ENCODE measurements around the gene ZNF493.
A peak's percentile ranks its signal among the peaks of the same experiment; 100 is the strongest.

ZNF493 gene

DNA sequence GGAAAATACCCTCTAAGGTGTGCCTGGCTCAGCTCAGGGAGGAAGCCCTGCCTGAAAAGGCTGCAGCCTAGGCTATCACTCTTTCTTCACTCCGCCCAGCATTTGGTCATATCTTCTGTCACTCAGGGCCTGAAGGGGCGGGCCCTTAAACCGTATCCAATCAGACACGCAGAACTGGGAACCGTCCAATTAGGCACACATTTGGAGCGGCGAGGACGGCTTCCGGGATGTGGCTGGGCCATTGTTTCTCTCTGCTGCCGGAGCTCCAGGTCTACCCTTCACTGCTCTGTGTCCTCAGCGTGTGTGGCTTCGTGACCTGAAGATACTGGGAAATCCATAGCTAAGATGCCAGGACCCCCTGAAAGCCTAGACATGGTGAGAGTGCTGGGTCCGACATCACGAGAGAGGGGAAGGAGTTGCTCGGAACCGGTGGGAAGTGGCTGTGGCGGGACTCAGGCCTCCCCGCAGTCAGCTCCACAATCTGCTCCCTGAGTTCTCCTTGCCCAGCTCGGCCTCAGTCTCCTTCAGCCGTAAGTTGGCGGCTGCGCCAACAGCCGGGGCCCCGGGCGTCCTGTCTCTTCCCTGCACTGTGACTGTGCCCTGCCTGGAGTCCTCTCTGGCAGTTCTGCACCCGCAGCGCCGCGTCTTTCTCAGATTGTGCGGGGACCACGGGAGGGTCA is at the start of gene ZNF493:
Gene ZNF493 (plus strand): TSS at position 241 of the 680 bp plus-strand sequence. CDS start 105 bp downstream, at position 346.
- DNase-seq (ENCODE audit: low spot score): peak; percentile 89

DNA sequence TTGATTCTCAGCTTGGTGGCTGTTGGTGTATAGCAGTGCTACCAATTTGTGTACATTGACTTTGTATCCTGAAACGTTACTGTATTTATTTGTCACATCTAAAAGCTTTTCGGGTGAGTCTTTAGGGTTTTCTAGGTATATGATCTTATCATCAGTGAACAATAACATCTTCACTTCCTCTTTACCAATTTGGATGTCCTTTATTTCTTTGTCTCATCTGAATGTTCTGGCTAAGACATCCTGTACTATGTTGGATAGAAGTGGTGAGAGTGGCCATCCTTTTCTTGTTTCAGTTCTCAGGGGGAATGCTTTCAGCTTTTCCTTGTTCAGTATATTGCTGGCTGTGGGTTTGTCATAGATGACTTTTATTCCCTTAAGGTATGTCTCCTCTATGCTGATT is 44.1 kb upstream of the ZNF493 start:
- DNase-seq (ENCODE audit: low spot score): no peak

DNA sequence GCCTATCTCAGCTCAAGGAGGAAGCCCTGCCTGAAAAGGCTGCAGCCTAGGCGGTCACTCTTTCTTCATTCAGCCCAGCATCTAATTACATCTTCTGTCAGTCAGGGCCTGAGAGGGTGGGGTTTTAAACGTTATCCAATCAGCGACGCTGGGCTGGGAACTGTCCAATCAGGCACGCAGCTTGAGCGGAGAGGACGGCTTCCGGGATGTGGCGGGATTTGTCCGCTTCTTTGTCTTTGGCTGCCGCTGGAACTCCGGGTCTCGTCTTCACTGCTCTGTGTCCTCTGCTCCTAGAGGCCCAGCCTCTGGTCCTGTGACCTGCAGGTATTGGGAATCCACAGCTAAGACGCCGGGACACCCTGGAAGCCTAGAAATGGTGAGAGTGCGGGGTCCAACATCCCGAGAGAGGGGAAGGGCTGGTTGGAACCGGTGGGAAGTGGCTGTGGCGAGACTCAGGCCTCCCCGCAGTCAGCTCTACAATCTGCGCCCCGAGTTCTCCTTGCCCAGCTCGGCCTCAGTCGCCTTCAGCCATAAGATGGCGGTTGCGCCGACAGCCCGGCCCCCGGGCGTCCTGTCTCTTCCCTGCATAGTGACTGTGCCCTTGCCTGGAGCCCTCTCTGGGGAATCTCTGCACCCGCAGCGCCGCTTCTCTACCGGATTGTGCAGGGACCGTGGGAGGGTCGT is 38.0 kb upstream of the ZNF493 start, which contains the start of gene ZNF738:
Gene ZNF738 (plus strand): TSS at position 233 of the 684 bp plus-strand sequence. CDS start 141 bp downstream, at position 374.
- peak; percentile 96 for DNase-seq (ENCODE audit: low spot score)

DNA sequence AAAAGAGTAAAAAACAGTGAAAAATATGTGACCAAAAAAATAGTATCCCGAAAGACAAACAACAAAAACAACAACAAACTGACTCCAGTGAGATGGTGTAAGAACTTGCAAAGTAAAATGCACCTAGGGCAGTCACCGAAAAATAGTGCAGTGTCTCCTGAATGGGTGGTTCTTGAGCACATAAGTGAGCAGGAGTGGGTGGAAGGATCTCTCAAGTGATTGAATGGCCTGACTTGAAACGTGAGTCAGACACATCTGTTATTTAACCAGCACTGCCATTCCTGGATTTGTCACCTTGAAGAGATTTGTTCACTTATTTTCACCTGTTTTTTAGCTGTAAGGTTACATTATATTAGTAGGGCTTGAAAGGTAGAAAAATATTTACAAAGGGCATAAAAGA is 34.6 kb upstream of the ZNF493 start:
- no peak for DNase-seq (ENCODE audit: low spot score)

DNA sequence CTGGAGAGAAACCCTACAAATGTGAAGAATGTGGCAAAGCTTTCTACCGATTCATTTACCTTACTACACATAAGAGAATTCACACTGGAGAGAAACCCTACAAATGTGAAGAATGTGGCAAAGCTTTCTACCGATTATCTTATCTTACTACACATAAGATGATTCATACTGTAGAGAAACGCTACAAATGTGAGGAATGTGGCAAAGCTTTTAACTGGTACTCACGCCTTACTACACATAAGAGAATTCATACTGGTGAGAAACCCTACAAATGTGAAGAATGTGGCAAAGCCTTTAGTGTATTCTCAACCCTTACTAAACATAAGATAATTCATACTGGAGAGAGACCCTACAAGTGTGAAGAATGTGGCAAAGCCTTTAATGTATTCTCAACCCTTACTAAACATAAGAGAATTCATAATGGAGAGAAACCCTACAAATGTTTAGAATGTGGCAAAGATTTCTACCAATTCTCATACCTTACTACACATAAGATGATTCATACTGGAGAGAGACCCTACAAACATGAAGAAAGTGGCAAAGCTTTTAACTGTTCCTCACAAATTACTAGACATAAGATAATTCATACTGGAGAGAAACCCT is 12.9 kb upstream of the ZNF493 start:
- no peak for DNase-seq (ENCODE audit: low spot score)

DNA sequence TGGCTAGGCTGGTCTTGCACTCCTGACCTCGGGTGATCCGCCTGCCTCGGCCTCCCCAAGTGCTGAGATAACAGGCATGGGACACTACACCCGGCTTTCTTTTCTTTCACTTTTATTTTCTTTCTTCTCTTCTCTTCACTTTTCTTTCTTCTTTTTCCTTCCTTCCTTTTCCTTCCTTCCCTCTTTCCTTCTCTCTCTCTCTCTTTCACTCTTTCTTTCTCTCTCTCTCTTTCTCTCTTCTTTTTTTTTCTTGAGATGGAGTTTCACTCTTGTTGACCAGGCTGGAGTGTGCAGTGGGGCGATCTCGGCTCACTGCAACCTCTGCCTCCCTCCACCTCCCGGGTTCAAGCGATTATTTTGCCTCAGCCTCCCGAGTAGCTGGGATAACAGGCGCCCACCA is 812 bp upstream of the ZNF493 start:
- DNase-seq (ENCODE audit: low spot score): no peak

DNA sequence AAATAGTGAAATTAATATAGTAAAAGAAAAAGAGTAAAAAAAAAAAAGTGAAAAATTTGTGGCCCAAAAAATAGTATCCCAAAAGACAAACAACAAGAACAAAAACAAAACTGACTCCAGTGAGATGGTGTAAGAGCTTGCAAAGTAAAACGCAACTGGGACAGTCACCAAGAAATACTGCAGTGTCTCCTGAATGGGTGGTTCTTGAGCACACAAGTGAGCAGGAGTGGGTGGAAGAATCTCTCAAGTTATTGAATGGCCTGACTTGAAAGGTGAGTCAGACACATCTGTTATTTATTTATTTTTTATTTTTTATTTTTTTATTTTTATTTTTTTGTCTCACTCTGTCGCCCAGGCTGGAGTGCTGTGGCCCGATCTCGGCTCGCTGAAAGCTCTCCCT is 1.9 kb downstream of the ZNF493 start:
- DNase-seq (ENCODE audit: low spot score): no peak

DNA sequence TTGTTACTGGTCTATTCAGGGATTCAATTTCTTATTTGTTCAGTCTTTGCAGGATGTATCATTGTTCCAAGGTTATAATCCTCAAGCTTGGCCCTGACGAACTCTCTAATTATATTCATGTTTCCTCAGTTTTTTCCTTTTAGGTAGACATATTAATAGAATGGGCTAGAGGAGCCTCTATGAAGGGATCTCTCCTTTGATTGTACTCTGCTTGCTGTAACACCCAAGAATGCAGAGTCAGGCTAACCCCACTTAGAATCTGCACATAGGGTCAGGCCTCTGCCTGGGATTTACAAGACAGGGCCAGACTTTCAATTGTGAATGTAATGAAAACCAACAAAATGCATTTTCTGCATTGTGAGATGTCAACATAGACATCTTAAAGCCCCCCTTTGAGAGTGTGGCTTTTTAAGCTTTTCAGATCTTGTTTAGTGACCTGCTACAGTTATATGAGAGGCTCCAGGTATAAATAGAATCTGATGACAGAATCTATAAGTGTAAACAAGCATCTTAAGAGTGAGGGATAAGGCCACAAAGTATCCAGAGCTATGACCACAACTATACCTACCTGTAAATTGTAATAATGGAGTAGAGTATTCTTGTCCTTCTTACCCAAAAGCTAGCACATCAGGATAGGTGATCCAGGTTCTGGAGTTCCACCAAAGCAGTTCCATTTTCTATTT is 5.5 kb downstream of the ZNF493 start:
- no peak for DNase-seq (ENCODE audit: low spot score)

DNA sequence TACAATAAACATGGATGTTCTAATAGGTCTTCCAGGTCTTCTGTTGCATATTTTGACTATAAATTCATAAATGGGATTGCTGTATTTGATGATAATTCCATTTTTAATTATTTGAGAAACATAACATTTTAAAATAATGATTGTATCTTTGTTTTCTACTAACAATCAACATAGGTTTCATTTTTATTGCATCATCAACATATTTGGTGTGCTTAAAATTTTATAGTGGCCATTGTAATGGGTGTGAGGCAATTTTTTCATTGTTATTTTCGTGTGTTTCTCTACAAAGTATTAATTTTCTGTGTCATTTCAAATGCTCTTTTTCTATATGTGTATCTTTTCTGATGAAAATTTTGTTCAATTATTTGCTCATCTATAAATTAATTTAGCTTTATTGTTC is 13.2 kb downstream of the ZNF493 start:
- no peak for DNase-seq (ENCODE audit: low spot score)

DNA sequence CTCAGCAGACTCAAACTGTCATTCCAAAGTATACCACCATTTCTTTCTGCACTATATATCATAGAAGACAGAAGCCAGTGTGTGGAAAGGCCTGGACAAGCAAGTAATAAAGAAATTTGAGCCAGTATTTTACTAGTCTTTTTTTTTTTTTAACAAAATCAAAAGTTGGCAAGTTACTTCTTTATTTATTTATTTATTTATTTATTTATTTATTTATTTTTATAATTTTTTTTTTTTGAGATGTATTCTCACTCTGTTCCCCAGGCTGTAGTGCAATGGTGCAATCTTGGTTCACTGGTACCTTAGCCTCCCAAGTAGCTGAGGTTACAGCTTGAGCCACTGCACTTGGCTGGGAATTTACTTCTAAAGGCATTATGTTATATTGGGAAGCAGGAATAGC is 25.3 kb downstream of the ZNF493 start:
- no peak for DNase-seq (ENCODE audit: low spot score)

DNA sequence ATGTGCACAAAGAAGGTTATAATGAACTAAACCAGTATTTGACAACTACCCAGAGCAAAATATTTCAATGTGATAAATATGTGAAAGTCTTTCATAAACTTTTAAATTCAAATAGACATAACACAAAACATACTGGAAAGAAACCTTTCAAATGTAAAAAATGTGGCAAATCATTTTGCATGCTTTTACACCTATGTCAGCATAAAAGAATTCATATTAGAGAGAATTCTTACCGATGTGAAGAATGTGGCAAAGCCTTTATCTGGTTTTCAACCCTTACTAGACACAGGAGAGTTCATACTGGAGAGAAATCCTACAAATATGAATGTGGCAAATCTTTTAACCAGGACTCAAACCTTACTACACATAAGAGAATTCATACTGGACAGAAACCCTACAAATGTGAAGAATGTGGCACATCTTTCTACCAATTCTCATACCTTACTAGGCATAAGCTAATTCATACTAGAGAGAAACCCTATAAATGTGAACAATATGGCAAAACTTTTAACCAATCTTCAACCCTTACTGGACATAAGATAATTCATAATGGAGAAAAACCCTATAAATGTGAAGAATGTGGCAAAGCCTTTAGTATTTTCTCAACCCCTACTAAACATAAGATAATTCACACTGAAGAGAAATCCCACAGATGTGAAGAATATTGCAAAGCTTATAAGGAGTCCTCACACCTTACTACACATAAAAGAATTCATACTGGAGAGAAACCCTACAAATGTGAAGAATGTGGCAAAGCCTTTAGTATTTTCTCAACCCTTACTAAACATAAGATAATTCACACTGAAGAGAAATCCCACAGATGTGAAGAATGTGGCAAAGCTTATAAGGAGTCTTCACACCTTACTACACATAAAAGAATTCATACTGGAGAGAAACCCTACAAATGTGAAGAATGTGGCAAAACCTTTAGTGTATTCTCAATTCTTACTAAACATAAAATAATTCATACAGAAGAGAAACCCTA is 26.4 kb downstream of the ZNF493 start:
- no peak for DNase-seq (ENCODE audit: low spot score)

DNA sequence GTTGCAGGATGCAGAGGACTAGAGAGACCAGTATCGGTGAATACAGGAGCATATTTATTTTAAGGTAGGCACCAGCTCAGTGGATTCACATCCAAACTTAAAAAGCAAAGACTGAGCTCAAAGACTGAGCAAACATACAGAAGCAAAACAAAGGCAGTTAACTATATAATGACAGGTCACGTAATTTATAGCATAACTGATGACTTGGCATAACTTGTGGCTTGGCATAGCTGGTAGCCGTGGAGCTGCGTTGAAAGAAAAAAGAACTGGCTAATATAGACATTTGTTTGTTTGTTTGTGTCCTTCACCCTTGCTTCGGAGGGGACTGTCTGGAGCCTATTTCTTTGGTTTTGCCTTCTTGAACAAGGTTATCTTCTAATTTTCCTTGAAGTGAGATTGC is 33.7 kb downstream of the ZNF493 start:
- no peak for DNase-seq (ENCODE audit: low spot score)

DNA sequence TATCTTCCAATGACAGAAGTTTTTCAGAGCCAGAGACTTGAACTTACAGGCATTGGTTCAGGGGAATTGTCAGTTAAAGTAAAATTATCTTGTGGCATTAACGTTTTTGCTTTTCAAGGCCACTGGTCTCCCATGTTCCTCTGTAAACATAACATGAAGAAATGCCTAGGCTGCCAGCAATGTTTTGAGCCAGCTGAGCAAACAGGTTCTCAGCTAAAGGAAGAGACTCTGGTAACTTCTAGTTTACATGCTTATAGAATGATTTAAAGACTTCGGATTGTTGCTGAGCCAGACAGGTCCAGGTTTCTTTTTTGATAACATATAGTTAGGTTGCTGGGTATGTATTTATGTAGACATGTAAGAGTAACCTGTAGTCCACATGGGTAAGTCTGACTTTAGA is 35.7 kb downstream of the ZNF493 start:
- DNase-seq (ENCODE audit: low spot score): no peak

DNA sequence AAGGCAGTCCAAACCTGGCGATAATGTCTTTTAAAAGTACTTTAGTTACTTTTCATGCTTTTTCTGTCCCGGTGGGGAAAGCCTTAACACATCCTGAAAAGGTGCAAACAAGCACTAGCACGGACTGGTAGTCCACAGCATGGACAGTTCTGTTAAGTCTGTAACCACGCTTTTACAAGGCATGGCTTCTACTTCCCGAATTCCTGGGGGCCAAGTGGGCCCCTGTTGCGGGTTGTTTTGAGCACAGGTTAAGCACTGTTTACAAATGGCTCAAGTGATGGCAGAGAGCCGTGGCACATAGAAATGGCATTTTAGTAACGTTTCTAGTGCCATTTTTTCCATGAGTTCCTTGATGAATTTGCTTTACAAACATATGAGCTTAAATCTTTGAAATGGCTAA is 37.6 kb downstream of the ZNF493 start:
- no peak for DNase-seq (ENCODE audit: low spot score)

DNA sequence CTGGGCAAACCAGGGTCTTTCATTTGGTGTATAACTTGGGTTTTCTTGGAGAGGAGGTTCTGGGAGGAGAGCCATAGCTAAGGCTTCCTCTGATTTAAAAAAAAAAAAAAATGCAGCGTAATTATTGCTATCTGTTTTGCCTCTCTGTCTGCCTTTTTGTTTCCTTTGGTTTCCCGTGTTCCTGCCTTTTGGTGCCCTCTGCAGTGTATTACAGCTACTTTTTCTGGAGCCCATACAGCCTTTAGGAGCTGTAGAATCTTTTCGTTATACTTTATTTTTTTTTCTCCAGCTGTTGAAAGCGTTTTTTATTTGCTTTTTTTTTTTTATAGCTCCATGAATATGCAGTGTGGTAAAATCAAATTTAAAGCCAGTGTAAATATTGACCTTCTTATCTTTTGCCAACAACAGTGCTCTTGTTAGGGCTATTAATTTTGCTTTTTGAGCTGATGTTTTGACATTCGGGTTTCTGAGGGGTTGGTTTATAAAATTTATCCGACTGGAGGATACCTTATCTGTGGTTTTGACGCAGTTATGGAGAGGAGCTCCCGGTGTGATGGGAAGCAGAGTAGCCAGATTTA is 38.1 kb downstream of the ZNF493 start:
- no peak for DNase-seq (ENCODE audit: low spot score)

DNA sequence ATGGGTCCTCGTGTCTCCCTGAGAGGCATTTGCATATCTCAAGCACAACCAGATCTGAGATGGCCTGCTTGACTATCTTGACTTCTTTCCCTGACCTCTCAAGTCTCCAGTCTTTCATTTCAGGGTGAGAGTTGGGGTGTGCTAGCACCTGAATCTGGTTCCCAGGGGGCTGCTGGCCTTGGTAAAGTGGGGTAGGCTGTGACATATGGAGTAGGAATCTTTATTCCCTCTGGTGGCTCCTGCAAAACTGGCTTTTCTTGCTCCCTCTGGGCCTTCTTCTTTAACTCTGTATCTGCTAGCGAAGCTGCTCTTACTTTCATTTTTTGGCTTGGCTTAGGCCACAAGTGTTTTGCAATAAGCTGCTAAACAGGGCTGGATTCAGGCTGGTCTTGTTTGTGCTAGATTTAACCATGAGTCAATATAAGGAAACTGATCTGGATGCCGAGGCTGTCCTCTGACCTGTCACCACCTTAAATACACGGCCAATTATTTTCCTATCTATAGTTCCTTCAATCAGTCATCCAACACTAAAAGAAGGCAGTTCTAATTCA is 42.3 kb downstream of the ZNF493 start:
- DNase-seq (ENCODE audit: low spot score): no peak

DNA sequence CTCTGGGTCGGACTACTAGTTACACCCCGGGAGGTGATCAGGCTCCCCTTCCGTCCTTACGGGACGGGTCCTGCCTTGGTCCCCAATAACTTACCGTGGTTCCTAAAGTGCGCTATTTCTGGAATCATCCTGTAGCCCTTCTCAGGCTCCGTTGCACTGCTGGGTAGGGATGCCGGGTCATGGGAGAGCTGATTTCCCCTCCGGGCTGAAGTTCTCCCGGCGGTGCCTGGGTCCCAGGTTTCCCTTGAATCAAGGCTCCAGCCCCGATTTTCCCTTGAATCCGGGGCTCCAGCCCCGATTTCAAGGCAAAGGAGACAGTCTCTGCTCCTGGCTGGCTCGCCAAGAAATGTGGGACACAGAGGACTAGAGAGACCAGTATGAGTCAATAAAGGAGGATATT is 43.4 kb downstream of the ZNF493 start:
- DNase-seq (ENCODE audit: low spot score): no peak

DNA sequence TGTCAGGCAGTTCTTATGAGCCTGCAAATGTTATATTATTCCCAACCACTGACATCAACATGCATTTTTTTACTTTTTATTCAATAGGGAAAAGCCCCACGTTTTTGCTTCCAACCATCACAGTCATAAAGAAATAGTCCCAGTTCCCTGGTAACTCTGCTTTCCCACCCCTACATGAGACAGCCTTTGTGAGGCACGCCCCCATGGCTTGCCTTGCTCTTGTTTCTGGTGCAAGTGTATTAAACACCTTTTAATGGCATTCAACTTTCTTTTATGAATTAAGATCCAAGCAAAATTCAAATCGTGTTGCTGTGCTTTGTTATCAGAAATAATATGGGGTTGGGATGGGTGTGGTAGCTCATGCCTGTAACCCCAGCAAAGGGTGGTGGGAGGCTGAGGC is 54.3 kb downstream of the ZNF493 start:
- no peak for DNase-seq (ENCODE audit: low spot score)

DNA sequence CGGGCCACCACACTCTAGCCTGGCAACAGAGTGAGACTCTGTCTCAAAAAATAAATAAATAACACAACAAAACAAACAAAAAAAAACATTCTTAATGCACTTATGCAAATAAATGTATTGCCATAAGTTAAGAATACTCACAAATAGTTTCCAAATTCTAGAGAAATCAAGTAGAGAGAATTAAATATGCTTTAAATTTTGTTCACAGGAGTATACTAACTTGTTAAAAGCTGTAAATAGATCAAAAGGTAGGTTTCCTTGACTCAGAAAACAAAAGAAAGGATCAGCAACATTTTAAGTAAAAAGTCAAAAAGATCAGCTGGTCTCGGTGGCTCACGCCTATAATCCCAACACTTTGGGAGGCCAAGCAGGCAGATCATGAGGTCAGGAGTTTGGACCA is 58.0 kb downstream of the ZNF493 start:
- DNase-seq (ENCODE audit: low spot score): no peak

DNA sequence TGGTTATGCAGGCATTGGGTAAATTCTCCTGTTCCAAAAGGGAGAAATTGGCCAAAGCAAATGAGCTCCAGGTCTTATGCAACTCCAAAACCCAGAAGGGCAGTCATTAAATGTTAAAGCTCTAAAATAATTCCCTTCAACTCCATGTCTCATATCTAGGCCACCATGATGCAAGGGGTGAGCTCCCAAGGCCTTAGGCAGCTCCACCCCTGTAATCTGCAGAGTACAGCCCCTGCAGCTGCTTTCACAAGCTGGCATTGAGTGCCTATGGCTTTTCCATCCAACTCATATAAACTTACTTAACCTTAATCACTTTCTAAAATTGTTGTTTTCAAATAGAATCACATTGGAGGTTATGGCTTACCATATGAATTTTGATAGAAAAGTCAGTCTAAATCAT is 63.8 kb downstream of the ZNF493 start:
- no peak for DNase-seq (ENCODE audit: low spot score)

DNA sequence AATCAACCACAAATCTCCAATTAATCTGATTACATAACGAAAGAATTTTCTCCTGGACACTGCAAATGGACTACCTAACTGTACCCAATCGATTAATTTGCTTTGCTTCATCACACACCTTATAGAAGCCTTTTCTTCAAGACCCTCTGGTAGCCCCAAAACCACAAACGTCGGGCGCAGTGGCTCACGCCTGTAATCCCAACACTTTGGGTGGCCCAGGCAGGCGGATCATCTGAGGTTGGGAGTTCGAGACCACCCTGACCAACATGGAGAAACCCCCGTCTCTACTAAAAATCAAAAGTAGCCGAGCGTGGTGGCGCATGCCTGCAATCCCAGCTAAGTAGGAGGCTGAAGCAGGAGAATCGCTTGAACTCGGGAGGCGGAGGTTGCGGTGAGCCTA is 65.6 kb downstream of the ZNF493 start:
- DNase-seq (ENCODE audit: low spot score): no peak

All from germinal center (tissue), 1 donor.